Activated CD8-positive, alpha-beta memory T cell treated with anti-CD3 and anti-CD28 coated beads, Interleukin-2, amount 50 U/mL, for 4 hours (primary cell): ENCODE measurements around the gene TPCN1.

ENCODE experiments used
- DNase-seq: peaks from one replicate; pipeline ENCODE4 v3.0.0-alpha.2; 2020

TPCN1 gene

GRCh38 chr12:113317122-113317521 is 95.9 kb downstream of the TPCN1 start:
- no peak for DNase-seq

- no peak for DNase-seq
Measured at GRCh38 chr12:113318046-113318656, 96.9 kb downstream of the TPCN1 start.

- DNase-seq = no peak
Measured at GRCh38 chr12:113318900-113319628, 97.8 kb downstream of the TPCN1 start.

- DNase-seq = no peak
Measured at GRCh38 chr12:113320401-113320800, 99.1 kb downstream of the TPCN1 start.

GRCh38 chr12:113322343-113322742 is 101.1 kb downstream of the TPCN1 start:
- DNase-seq = no peak

GRCh38 chr12:113325916-113326315 is 104.7 kb downstream of the TPCN1 start:
- no peak for DNase-seq

- no peak for DNase-seq
Measured at GRCh38 chr12:113326775-113327395, 105.6 kb downstream of the TPCN1 start.

- DNase-seq = no peak
Measured at GRCh38 chr12:113328368-113328889, 107.2 kb downstream of the TPCN1 start.

- no peak for DNase-seq
Measured at GRCh38 chr12:113329022-113329790, 107.9 kb downstream of the TPCN1 start.

GRCh38 chr12:113329791-113330417 is 108.6 kb downstream of the TPCN1 start:
- no peak for DNase-seq

GRCh38 chr12:113330505-113330904 is 109.2 kb downstream of the TPCN1 start:
- DNase-seq = no peak

GRCh38 chr12:113332688-113333417 is 111.6 kb downstream of the TPCN1 start:
- no peak for DNase-seq

GRCh38 chr12:113333418-113333750 is 112.1 kb downstream of the TPCN1 start:
- no peak for DNase-seq

GRCh38 chr12:113333877-113334785 is 112.9 kb downstream of the TPCN1 start:
- DNase-seq = no peak

- peak; percentile 88 for DNase-seq
Measured at GRCh38 chr12:113334786-113335539, 113.7 kb downstream of the TPCN1 start, which contains the start of gene SLC8B1. Gene SLC8B1 (minus strand): TSS chr12:113335109. CDS start chr12:113332878, 2,231 bp downstream.

- no peak for DNase-seq
Measured at GRCh38 chr12:113339540-113339939, 118.3 kb downstream of the TPCN1 start.

- no peak for DNase-seq
Measured at GRCh38 chr12:113340061-113340460, 118.8 kb downstream of the TPCN1 start.

- DNase-seq = no peak
Measured at GRCh38 chr12:113341535-113341934, 120.3 kb downstream of the TPCN1 start.

GRCh38 chr12:113345318-113345717 is 124.1 kb downstream of the TPCN1 start:
- no peak for DNase-seq

- DNase-seq = no peak
Measured at GRCh38 chr12:113346353-113346752, 125.1 kb downstream of the TPCN1 start.
